OCI-LY3 (cell line): ENCODE data around the gene XXYLT1.

Source experiments
- H2AFZ ChIP-seq: fragments of 200-600, 300-600 bp; shearing (Covaris generic); 2 replicates; pipeline ENCODE4 v1.6.0; 2014; ENCODE audit warnings: antibody characterized with exemption, low read depth, low read length
- H3K27ac ChIP-seq: fragments of 200-600, 300-600 bp; sonication (generic); 2 replicates; pipeline ENCODE4 v1.5.1; 2014; ENCODE audit warnings: mild to moderate bottlenecking, low read length, moderate library complexity, mixed read lengths
- H3K27me3 ChIP-seq: fragments of 200-600, 300-600 bp; sonication (generic); 2 replicates; pipeline ENCODE4 v1.6.1; 2014; ENCODE audit warnings: low read depth, low read length, mixed read lengths
- H3K36me3 ChIP-seq: fragments of 200-600, 300-600 bp; sonication (generic); replicated peaks from 2 replicates; pipeline ENCODE3; 2014; ENCODE audit warnings: low read depth, low read length, mixed read lengths
- H3K4me1 ChIP-seq: fragments of 300-600, 200-600 bp; sonication (generic); 2 replicates; pipeline ENCODE4 v1.6.1; 2014; ENCODE audit warnings: low read length, mixed read lengths
- H3K4me2 ChIP-seq: fragments of 200-600, 300-600 bp; sonication (generic); 2 replicates; pipeline ENCODE4 v1.6.1; 2014; ENCODE audit warnings: low read length, mixed read lengths
- H3K4me3 ChIP-seq: fragments of 300-600, 200-600 bp; sonication (generic); 2 replicates; pipeline ENCODE4 v1.5.1; 2014; ENCODE audit warnings: antibody characterized with exemption, mild to moderate bottlenecking, low read length, moderate library complexity
- H3K79me2 ChIP-seq: fragments of 300-600, 200-600 bp; shearing (Covaris generic); 2 replicates; pipeline ENCODE4 v1.6.1; 2014; ENCODE audit warnings: mild to moderate bottlenecking, low read length, mixed read lengths
- H3K9ac ChIP-seq: fragments of 300-600, 200-600 bp; shearing (Covaris generic); 2 replicates; pipeline ENCODE4 v1.6.0; 2014; ENCODE audit warnings: mild to moderate bottlenecking, low read length, moderate library complexity
- H3K9me3 ChIP-seq: fragments of 200-600, 300-600 bp; shearing (Covaris generic); 2 replicates; pipeline ENCODE4 v1.6.1; 2014; ENCODE audit warnings: low read length, mixed read lengths; ENCODE audit not compliant: insufficient read depth
- H4K20me1 ChIP-seq: fragments of 200-600, 300-600 bp; sonication (generic); 2 replicates; pipeline ENCODE4 v1.6.1; 2016; ENCODE audit warnings: low read length, mixed read lengths; ENCODE audit not compliant: insufficient read depth
- CTCF ChIP-seq: fragments of 200-600, 300-600 bp; sonication (generic); IDR thresholded peaks from 2 replicates; pipeline ENCODE4 v1.5.1; 2014; ENCODE audit warnings: antibody characterized with exemption, low read length, low read depth
- EZH2phosphoT487 ChIP-seq: fragments of 200-600 bp; shearing (Covaris generic); IDR thresholded peaks from 2 replicates; pipeline ENCODE4 v1.6.1; 2018; ENCODE audit warnings: antibody characterized with exemption, mixed run types, low read depth

XXYLT1 gene

GRCh38 chr3:195306369-195306768 is 35.4 kb upstream of the XXYLT1 start:
- Histone ChIP-seq H4K20me1 (no peaks in the 10 kb centered on the region), H3K4me2 (no peak overlapping the region), H3K36me3 (peaks cover 4% of the 10 kb centered on the region), H3K9me3 (no peaks in the 10 kb centered on the region), H3K27ac (no peak overlapping the region), H3K9ac (no peak overlapping the region), H2AFZ (no peak overlapping the region), H3K4me3 (no peak overlapping the region), H3K27me3 (no peaks in the 10 kb centered on the region), H3K4me1 (peaks cover 4% of the 10 kb centered on the region; the same call in 1 of the 2 replicates), H3K79me2 (no peaks in the 10 kb centered on the region)
- TF ChIP-seq CTCF = no peak
- no peak for TF ChIP-seq EZH2phosphoT487

- H3K9ac ChIP-seq = no peak overlapping the region
- H3K9me3 ChIP-seq = no peaks in the 10 kb centered on the region
- no peaks in the 10 kb centered on the region for H3K79me2 ChIP-seq
- H4K20me1 ChIP-seq = no peaks in the 10 kb centered on the region
- H3K27me3 ChIP-seq = no peaks in the 10 kb centered on the region
- no peak overlapping the region for H3K4me3 ChIP-seq
- H3K4me2 ChIP-seq = no peak overlapping the region
- H3K27ac ChIP-seq = no peak overlapping the region
- TF ChIP-seq EZH2phosphoT487 (no peak), CTCF (no peak)
- peaks cover 4% of the 10 kb centered on the region for H3K36me3 ChIP-seq
- H2AFZ ChIP-seq = no peak overlapping the region
- H3K4me1 ChIP-seq = peaks cover 6% of the 10 kb centered on the region
These were observed 31.5 kb upstream of the XXYLT1 start for GRCh38 chr3:195302431-195302830.

- Histone ChIP-seq H3K4me1 (peaks cover 10% of the 10 kb centered on the region), H3K4me2 (no peak overlapping the region; the same call in 1 of the 2 replicates), H2AFZ (no peak overlapping the region), H3K9ac (no peak overlapping the region), H3K4me3 (no peak overlapping the region), H3K27me3 (no peaks in the 10 kb centered on the region), H3K36me3 (peaks cover 9% of the 10 kb centered on the region), H3K27ac (no peak overlapping the region), H3K9me3 (no peaks in the 10 kb centered on the region), H4K20me1 (no peaks in the 10 kb centered on the region), H3K79me2 (no peaks in the 10 kb centered on the region)
- TF ChIP-seq CTCF = no peak
- TF ChIP-seq EZH2phosphoT487 = no peak
These were observed 26.5 kb upstream of the XXYLT1 start for GRCh38 chr3:195297446-195297845.

GRCh38 chr3:195296662-195297061 is 25.7 kb upstream of the XXYLT1 start:
- no peaks in the 10 kb centered on the region for H3K79me2 ChIP-seq
- H3K27me3 ChIP-seq = no peaks in the 10 kb centered on the region

More at GRCh38 chr3:195296662-195297061, 25.7 kb upstream of the XXYLT1 start:
- H3K4me1 ChIP-seq = peaks cover 10% of the 10 kb centered on the region
- H2AFZ ChIP-seq = no peak overlapping the region
- H3K9ac ChIP-seq = no peak overlapping the region
- no peak overlapping the region for H3K27ac ChIP-seq
- no peaks in the 10 kb centered on the region for H3K9me3 ChIP-seq
- H3K4me2 ChIP-seq = no peak overlapping the region
- no peak overlapping the region for H3K4me3 ChIP-seq
- no peaks in the 10 kb centered on the region for H4K20me1 ChIP-seq
- TF ChIP-seq CTCF (no peak), EZH2phosphoT487 (no peak)
- H3K36me3 ChIP-seq = peaks cover 10% of the 10 kb centered on the region
